GM19452 (cell line): ENCODE results near the gene AADACL4.
A peak's percentile ranks its signal among the peaks of the same experiment; 100 is the strongest.

Source experiments
- ATAC-seq: cut with Tn5 transposase; IDR thresholded peaks from one replicate; pipeline ENCODE4 v1.9.1; 2021; ENCODE audit not compliant: unreplicated experiment

AADACL4 gene

GRCh38 chr1:12643785-12644184 lies at the start of gene AADACL4:
Gene AADACL4 (plus strand): TSS chr1:12644085. CDS start chr1:12644547, 462 bp downstream.
- ATAC-seq, result no peak

DNA sequence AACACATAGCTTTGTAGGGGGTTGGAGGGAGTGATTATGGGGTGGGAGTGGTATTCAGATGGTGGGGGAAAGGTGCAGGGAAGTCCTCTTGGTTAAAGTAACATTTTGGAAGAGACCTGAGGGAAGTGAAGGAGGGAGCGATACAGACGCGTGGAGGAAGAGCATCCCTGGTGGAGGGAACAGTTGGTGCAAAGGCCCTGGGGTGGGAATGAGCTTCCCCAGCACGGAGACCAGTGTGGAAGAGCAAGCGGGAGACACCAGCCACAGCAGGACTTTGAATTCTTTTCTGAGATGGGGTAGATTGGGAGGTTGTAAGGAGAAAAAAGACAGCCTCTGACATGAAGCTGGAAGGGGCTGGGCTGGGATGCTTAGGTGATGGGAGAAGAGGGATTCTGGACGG lies 49.4 kb upstream of the AADACL4 start:
- no peak for ATAC-seq

DNA sequence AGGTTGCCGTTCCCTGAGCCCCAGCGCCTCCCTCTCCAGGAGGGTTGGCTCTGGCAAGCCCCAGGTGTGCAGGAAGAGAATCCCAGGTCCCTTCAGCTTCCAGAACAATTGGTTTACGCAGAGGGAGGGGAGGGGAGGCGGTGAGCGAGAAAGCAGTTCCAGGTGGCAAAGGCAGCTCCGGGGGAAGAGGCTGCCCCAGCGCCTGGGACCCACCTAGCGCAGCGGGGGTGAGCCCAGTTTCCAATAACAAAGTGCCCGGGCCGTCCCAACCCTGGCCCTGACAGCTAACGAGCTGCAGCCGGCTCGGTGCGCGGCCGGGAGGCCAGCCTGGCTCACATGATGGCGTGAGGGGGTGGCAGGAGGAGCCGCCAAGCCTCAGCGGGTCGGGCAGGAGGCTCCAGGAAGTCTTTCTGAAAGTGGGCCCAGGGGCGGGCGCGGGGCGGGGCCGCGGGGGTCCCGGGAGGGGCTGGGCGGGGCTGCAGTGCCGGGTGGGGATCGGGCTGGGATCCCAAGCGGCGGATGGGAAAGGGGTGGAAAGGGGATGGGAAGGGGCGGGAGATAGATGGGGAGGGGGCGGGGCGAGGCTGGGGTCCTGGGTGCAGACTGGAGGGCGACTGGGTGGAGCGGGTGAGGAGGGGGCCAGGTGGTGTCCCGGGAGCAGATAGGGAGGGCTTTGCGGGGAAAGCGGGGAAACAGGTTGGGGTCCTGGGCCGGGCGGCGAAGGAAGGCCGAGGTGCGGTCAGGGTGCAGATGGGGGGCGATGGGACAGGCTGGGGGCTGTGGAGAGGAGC lies 48.7 kb upstream of the AADACL4 start:
- no peak for ATAC-seq

GRCh38 chr1:12595757-12596006 lies 48.2 kb upstream of the AADACL4 start:
- no peak for ATAC-seq

GRCh38 chr1:12596007-12596821 lies 47.7 kb upstream of the AADACL4 start:
- peak; percentile 68 for ATAC-seq

DNA sequence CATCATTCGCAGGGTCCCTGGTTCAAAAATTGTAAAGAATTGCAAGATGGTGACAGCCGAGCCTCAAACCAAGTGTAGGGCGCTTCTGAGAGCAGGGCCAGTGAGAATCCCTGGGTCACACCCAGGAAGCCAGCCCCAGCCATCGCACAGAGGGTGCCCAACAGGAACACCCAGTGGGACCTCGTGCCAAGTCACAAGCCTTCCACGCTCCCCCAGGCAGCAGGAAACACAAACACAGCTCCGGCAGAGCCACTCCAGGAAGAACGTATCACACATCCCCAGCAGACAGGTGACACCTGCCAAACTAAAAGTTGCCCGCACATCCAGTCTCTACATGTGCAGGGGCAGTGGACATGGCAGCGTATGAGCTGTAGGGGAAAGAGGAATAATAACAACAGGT lies 46.1 kb upstream of the AADACL4 start:
- no peak for ATAC-seq

DNA sequence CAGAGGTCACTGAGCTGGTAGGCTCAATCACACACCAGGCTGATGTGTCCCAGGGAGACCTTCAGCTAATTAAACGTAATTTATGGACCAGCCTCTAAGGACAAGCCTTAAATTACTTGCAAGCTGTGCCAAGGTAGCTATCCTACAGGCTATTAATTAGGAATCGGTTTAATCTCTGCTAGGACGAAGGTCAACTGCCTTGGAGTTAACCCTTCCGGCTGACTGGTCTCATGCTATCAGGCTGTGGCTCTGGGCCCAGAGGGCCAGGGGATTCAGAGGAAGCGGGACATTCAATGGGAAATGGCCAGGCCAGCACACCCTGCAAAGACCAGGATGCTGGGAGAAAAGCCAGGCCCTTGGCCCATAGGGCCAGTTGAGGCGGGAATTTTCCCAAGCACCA lies 44.9 kb upstream of the AADACL4 start:
- no peak for ATAC-seq

DNA sequence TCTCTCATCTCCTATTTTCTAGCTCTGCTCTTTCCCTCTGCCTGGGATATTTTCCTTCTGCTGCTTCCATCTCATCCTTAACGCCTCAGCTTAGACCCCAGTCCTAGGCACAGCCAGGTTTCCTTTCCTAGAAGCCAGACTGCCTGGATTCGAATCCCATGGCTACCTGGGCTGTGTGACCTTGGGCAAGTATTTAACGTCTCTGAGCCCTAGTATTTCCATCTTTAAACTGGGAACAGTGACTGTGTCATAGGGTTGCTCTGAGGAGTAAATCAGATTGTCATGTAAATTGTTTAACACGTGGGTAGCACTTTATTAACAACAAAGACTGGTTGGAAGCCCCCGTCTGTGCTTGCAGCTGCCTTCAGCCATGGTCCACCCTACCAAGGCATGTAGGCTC lies 44.2 kb upstream of the AADACL4 start:
- ATAC-seq, result no peak

DNA sequence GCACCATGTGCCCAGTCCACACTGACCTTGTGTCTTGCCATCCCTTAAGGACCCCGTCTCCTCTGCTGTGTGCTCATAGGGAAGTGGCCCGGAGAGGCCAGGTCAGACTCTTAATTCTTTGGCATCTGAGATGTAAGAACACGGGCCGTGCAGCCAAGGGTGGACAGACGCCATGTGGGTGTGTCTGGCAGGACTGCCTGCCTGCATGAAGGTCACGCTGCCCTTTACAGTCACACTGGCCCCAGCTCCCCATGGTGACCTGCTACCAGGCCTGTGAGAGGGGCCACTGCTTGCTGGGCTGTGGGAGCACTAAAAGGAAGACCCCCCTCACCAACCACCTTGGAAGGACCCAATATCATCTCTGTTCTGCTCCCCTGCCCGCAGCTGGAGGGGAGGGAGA lies 43.5 kb upstream of the AADACL4 start:
- ATAC-seq, result no peak

GRCh38 chr1:12600880-12601633 lies 42.8 kb upstream of the AADACL4 start:
- ATAC-seq, result no peak

DNA sequence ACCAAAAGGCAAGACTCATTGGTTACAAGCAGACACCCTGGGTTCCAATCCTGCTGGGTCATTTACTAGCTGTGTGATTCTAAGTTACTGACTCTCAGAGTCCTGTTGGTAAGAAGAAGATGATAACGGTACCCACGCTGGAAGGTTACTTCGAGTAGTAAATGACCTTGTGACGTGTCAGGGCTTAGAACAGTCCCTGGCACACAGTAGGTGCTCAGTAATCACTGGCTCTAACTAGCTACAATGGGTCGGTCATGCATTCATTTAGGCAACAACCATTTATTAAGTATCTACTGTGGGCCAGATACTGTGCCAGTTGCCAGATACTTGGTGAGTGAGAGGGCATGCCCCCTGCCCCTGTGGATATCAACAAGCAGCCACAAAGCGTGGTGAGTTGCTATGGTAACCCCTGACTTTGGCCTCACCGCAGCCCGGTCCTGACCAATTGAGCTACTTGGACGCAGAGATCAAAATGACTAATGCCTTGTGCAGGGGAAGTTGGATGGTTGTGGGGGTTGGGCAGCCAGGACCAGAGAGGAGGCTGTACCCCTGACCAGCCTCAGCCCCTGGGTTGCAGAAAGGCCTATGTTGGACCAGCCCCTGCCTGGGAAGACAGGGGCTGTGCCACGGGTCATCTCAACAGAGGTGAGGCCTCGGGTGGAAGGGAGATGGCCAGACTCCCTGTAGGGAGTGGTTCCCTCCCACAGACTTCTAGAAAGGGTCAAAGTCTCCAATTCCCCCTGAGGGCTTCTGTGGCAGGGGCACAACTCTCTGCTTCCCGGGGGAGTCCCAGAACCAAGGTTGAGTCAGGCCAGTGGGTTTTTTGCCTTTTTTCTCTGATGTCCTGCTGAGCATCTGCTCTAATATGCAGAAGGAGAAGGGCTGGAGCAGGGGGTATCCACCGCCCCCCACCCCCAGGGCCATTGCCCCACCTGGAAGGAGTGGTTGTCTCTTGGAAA lies 41.9 kb upstream of the AADACL4 start:
- no peak for ATAC-seq

GRCh38 chr1:12602659-12603024 lies 41.2 kb upstream of the AADACL4 start:
- no peak for ATAC-seq

GRCh38 chr1:12603224-12603623 lies 40.7 kb upstream of the AADACL4 start:
- no peak for ATAC-seq

GRCh38 chr1:12604114-12604874 lies 39.6 kb upstream of the AADACL4 start:
- ATAC-seq, result peak; percentile 82

GRCh38 chr1:12604986-12605385 lies 38.9 kb upstream of the AADACL4 start:
- ATAC-seq, result no peak

DNA sequence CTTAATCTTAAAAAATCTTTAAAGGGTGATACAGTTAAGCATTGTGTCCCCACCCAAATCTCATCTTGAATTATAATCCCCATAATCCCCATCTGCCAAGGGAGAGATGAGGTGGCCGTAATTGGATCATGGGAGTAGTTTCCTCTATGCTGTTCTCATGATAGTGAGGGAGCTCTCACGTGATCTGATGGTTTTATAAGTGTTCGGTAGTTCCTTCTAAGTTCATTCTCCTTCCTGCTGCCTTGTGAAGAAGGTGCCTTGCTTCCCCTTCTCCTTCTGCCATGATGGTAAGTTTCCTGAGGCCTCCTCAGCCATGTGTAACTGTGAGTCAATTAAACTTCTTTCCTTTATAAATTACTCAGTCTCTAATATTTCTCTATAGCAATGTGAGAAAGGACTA lies 36.6 kb upstream of the AADACL4 start:
- ATAC-seq, result no peak

DNA sequence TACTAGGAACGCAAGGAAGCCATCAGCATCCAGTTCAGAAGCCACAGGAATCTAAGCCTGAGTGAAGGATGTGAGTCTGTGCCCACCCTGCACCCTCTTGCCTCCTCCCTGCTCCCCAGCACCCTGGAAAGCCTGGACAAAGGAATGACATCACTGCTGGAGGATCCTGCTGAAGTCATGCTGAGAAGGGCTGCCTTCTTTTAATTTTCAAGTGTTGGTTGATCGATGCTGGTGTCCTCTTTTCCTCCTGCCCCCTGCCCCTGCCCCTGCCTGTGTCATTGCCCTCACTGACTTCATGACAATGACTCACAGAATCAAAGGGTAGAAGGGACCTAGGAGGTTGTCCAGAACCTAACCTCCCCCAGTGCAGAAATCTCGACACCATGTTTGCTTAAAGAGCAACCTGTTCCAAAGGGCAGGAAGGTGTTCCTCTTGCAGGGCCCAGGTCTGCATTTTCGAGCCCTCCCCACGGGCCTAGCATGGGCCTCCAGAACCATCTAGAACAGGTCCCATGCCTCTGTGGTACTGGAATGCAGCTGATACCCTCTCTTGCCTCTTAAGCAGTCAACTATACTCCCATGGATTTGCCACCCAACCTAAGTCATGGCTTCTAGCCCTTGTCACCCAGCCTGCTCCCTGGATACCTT lies 35.5 kb upstream of the AADACL4 start:
- no peak for ATAC-seq

DNA sequence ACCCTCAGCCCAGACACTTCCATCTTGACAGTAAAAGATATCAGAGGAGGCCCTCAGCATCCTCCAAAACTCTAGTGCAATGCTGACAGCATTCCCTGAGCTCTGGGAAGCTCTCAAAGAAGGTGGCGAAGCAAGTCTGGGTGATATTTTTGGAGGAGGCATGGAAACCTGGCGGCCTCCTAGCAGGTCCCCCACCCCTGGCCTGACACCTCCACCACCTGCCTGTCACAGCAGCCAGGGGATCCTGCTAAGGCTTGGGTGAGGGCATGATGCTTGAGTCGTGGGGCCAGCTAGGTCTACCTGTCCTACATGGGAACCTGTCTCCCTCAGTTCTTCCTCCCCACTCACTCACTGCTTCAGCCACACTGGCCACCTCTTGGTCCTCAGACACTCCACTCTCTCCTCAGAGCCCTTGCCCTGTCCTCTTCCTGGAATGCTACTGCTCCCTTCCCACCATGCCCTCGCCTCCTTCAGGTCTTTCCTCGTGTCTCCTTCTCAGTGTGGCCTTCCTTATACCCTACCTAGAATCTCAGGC lies 34.3 kb upstream of the AADACL4 start:
- ATAC-seq, result no peak

GRCh38 chr1:12610305-12610935 lies 33.5 kb upstream of the AADACL4 start:
- no peak for ATAC-seq
